Stimulated activated CD8-positive, alpha-beta memory T cell treated with anti-CD3 and anti-CD28 coated beads, Interleukin-4, amount 100 ng/mL, for 1 hour (primary cell): ENCODE data around the gene MAPRE3.

ENCODE experiments used
- DNase-seq, 2 donors: peaks; one replicate each; pipeline ENCODE4 v3.0.0-alpha.2; 2020; ENCODE audit warnings: low read depth in 2 of 2, low spot score in 1 of 2

Gene MAPRE3

GRCh38 chr2:27010139-27010538 lies 39.7 kb downstream of the MAPRE3 start:
- no peak for DNase-seq

GRCh38 chr2:27013738-27014137 lies 43.3 kb downstream of the MAPRE3 start:
- no peak for DNase-seq

GRCh38 chr2:27014771-27015433 lies 44.5 kb downstream of the MAPRE3 start:
- DNase-seq: no peak

GRCh38 chr2:27016801-27017325 lies 46.4 kb downstream of the MAPRE3 start:
- no peak for DNase-seq

GRCh38 chr2:27018142-27018541 lies 47.7 kb downstream of the MAPRE3 start:
- DNase-seq: no peak

GRCh38 chr2:27019459-27019858 lies 49.0 kb downstream of the MAPRE3 start:
- no peak for DNase-seq

GRCh38 chr2:27019931-27020855 lies 49.8 kb downstream of the MAPRE3 start:
- DNase-seq: no peak

GRCh38 chr2:27021253-27022049 lies 51.0 kb downstream of the MAPRE3 start:
- no peak for DNase-seq

- no peak for DNase-seq
Measured at GRCh38 chr2:27023740-27024139, 53.3 kb downstream of the MAPRE3 start.

GRCh38 chr2:27024188-27024587 lies 53.8 kb downstream of the MAPRE3 start:
- no peak for DNase-seq

- no peak for DNase-seq
Measured at GRCh38 chr2:27024812-27025211, 54.4 kb downstream of the MAPRE3 start.

- DNase-seq: no peak
Measured at GRCh38 chr2:27025281-27025800, 54.9 kb downstream of the MAPRE3 start.

GRCh38 chr2:27025861-27026851 lies 55.7 kb downstream of the MAPRE3 start:
- no peak for DNase-seq

GRCh38 chr2:27027211-27027651 lies 56.8 kb downstream of the MAPRE3 start:
- no peak for DNase-seq

GRCh38 chr2:27029051-27029450 lies 58.6 kb downstream of the MAPRE3 start:
- no peak for DNase-seq

- peak; percentile 37 to 50 for DNase-seq
Measured at GRCh38 chr2:27032495-27033252, 62.2 kb downstream of the MAPRE3 start, which contains the start of gene TMEM214. TSS of gene TMEM214 (plus strand) at chr2:27032965. CDS start at chr2:27033016, 51 bp downstream.

- no peak for DNase-seq
Measured at GRCh38 chr2:27033253-27033852, 62.9 kb downstream of the MAPRE3 start.

- DNase-seq: no peak
Measured at GRCh38 chr2:27038012-27038411, 67.6 kb downstream of the MAPRE3 start.
